Activated T-helper 1 cell treated with anti-CD3 and anti-CD28 coated beads, Interleukin-12 subunit alpha, Interleukin-12 subunit beta, Interleukin-2, Interleukin-4 antibody, amounts not matched to agents 30 ng/mL and 10 ng/mL and 1 ng/mL, durations not matched to agents 14 hours and 24 hours and 36 hours (primary cell): ENCODE measurements around the gene CLHC1. TPM values are rescaled to one million over a fixed set of nuclear protein-coding genes. Genes with fewer than 3 reads are reported as not detected.
"Not testable (repeated sequence)": the region's sequence is repeated elsewhere in the genome, so short reads cannot be mapped to it uniquely, and the experiment has no call there.

Source experiments
- DNase-seq: peaks from one replicate; pipeline ENCODE4 v3.0.0; 2021; ENCODE audit warnings: low spot score
- H3K27ac Mint-ChIP-seq: one replicate; pipeline ENCODE4 v1.8.0; 2021; ENCODE audit warnings: mild to moderate bottlenecking, mixed read lengths
- H3K27me3 Mint-ChIP-seq: one replicate; pipeline ENCODE4 v1.8.0; 2022; ENCODE audit warnings: mild to moderate bottlenecking, moderate library complexity, mixed read lengths; ENCODE audit not compliant: insufficient read depth
- H3K36me3 Mint-ChIP-seq: one replicate; pipeline ENCODE4 v1.8.0; 2021; ENCODE audit warnings: low read depth, mixed read lengths
- H3K4me1 Mint-ChIP-seq: one replicate; pipeline ENCODE4 v1.8.0; 2021; ENCODE audit warnings: low read depth, mixed read lengths
- H3K4me3 Mint-ChIP-seq: one replicate; pipeline ENCODE4 v1.8.0; 2021; ENCODE audit warnings: mild to moderate bottlenecking, moderate library complexity, mixed read lengths
- H3K9me3 Mint-ChIP-seq: one replicate; pipeline ENCODE4 v1.8.0; 2021; ENCODE audit warnings: mixed read lengths
- intact Hi-C: fragments of 100-400 bp; cut with micrococcal nuclease; formaldehyde crosslinking; loops from one replicate; pipeline ENCODE4 v1.15.1; 2024
- total RNA-seq: library from RNA; stranded (reverse); gene quantifications from 2 replicates; pipeline ENCODE4 v1.2.3, GENCODE V29; 2022

The CLHC1 gene
- total RNA-seq, 1 donor from 2014 or later, result 12.3 TPM

- intact Hi-C loops, result no loop called here
- no peak overlapping the region for H3K4me3 Mint-ChIP-seq
- no peak overlapping the region for H3K27ac Mint-ChIP-seq
- H3K36me3 Mint-ChIP-seq, result peaks cover 27% of the 10 kb centered on the region
- no peaks in the 10 kb centered on the region for H3K9me3 Mint-ChIP-seq
- H3K27me3 Mint-ChIP-seq, result no peaks in the 10 kb centered on the region
- H3K4me1 Mint-ChIP-seq, result no peaks in the 10 kb centered on the region
- DNase-seq, result no peak
Observed at GRCh38 chr2:55247025-55247424, 14.9 kb upstream of the CLHC1 start.

GRCh38 chr2:55245411-55245810 lies 13.3 kb upstream of the CLHC1 start:
- intact Hi-C loops, result no loop called here
- peaks cover 20% of the 10 kb centered on the region for H3K36me3 Mint-ChIP-seq
- no peaks in the 10 kb centered on the region for H3K9me3 Mint-ChIP-seq
- H3K27me3 Mint-ChIP-seq, result no peaks in the 10 kb centered on the region
- H3K4me3 Mint-ChIP-seq, result no peak overlapping the region
- H3K27ac Mint-ChIP-seq, result no peak overlapping the region
- H3K4me1 Mint-ChIP-seq, result no peaks in the 10 kb centered on the region
- DNase-seq, result no peak

DNA sequence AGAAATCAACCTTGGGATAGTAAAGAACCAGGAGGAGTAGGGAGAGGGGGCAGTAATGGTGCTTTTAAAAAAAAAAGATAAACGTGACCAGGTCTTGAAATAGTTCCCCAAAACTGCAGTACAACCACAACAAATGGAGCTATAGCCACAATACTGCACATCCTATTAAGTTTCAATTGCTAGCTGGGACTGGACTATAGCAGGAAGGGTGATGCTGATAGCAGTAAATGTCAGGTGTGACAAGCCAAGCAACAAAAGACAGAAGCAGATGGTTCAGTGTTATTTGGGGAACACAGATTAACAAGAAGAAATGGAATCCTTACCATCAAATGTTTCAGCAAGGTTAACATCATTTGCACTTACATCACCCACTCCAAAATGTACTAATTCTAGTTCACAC lies 10.5 kb upstream of the CLHC1 start:
- intact Hi-C loops, result no loop called here
- peaks cover 6% of the 10 kb centered on the region for H3K4me1 Mint-ChIP-seq
- H3K36me3 Mint-ChIP-seq, result peaks cover 29% of the 10 kb centered on the region
- no peak overlapping the region for H3K27ac Mint-ChIP-seq
- no peak overlapping the region for H3K4me3 Mint-ChIP-seq
- no peaks in the 10 kb centered on the region for H3K27me3 Mint-ChIP-seq
- no peak for DNase-seq
- H3K9me3 Mint-ChIP-seq, result no peaks in the 10 kb centered on the region

DNA sequence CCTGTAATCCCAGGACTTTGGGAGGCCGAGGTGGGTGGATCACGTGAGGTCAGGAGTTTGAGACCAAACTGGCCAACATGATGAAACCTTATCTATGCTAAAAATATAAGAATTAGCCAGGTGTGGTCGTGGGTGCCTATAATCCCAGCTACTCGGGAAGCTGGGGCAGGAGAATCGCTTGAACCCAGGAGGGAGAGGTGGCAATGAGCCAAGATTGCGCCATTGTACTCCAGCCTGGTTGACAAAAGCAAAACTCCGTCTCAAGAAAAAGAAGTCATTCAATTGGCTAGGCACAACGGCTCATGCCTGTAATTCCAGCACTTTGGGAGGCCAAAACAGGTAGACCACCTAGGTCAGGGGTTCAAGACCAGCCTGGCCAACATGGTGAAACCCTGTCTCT lies 9.5 kb upstream of the CLHC1 start:
- intact Hi-C loops, H3K4me3 Mint-ChIP-seq, H3K27me3 Mint-ChIP-seq, H3K9me3 Mint-ChIP-seq, DNase-seq, H3K4me1 Mint-ChIP-seq, H3K27ac Mint-ChIP-seq: not testable (repeated sequence)
- H3K36me3 Mint-ChIP-seq, result peaks cover 25% of the 10 kb centered on the region

DNA sequence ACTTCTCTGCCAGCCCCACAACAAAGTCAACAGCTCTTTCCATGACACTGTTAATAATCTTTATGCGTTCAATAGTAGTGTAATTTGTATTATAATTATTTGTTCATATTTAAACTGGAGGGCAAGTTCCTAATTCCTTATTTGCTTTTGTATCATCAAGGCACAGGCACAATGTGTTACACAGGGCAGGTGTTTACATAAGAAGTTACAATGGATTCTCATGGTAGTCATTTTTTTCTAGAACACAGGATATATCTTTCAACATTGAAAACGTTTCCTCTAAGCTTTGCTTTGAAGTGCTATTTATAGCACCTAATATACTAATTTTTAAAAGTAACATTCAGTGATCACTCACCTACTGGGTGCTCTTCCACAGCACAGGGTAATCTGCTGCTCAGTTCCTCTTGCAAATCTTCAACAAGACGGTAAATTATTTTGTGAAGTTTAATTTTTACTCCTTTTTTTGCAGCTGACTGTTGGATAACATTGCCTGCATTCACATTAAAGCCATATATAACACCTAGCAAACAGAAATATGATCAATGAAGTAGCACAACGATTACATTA lies 7.6 kb upstream of the CLHC1 start:
- Mint-ChIP-seq H3K4me1 (peaks cover 14% of the 10 kb centered on the region), H3K9me3 (no peaks in the 10 kb centered on the region), H3K36me3 (peaks cover 30% of the 10 kb centered on the region), H3K27me3 (no peaks in the 10 kb centered on the region), H3K4me3 (no peak overlapping the region), H3K27ac (no peak overlapping the region)
- intact Hi-C loops, result loop anchor here (10.0 kb wide), 1 partner anchor 225 kb away; no protein-coding TSS in a partner anchor
- no peak for DNase-seq

- H3K4me1 Mint-ChIP-seq, result peaks cover 30% of the 10 kb centered on the region
- peaks cover 41% of the 10 kb centered on the region for H3K36me3 Mint-ChIP-seq
- no peaks in the 10 kb centered on the region for H3K27me3 Mint-ChIP-seq
- intact Hi-C loops, result loop anchor here (10.0 kb wide), 1 partner anchor 222 kb away; no protein-coding TSS in a partner anchor
- no peak overlapping the region for H3K27ac Mint-ChIP-seq
- H3K9me3 Mint-ChIP-seq, result no peaks in the 10 kb centered on the region
- DNase-seq, result no peak
- H3K4me3 Mint-ChIP-seq, result no peak overlapping the region
Observed at GRCh38 chr2:55236992-55237543, 5.0 kb upstream of the CLHC1 start.

GRCh38 chr2:55235724-55236538 lies 3.8 kb upstream of the CLHC1 start:
- Mint-ChIP-seq H3K27me3 (no peaks in the 10 kb centered on the region), H3K4me1 (peaks cover 39% of the 10 kb centered on the region), H3K4me3 (no peak overlapping the region), H3K36me3 (peaks cover 42% of the 10 kb centered on the region), H3K27ac (no peak overlapping the region), H3K9me3 (no peaks in the 10 kb centered on the region)
- DNase-seq, result no peak
- intact Hi-C loops, result loop anchor here (10.0 kb wide), 1 partner anchor 221 kb away; no protein-coding TSS in a partner anchor

DNA sequence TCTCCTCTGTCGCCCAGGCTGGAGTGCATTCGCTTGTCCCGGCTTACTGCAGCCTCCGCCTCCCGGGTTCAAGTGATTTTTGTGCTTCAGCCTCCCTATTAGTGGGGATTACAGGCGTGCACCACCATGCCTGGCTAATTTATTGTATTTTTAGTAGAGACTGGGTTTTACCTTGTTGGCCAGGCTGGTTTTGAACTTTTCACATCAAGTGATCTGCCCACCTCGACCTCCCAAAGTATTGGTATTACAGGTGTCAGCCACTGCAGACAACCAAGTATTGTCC lies 1.5 kb upstream of the CLHC1 start:
- H3K27ac Mint-ChIP-seq, result peak overlapping the region; percentile 97
- no peak for DNase-seq
- H3K36me3 Mint-ChIP-seq, result peaks cover 50% of the 10 kb centered on the region
- H3K4me3 Mint-ChIP-seq, result peak overlapping the region; percentile 100
- intact Hi-C loops, result loop anchor here (2.0 to 10.0 kb wide), 6 partner anchors 49 to 1447 kb away; partner anchors contain the start of genes ASB3 and ERLEC1
- no peaks in the 10 kb centered on the region for H3K9me3 Mint-ChIP-seq
- H3K4me1 Mint-ChIP-seq, result peaks cover 51% of the 10 kb centered on the region
- no peaks in the 10 kb centered on the region for H3K27me3 Mint-ChIP-seq

- Mint-ChIP-seq H3K4me1 (peaks cover 57% of the 10 kb centered on the region), H3K27ac (peak overlapping the region; percentile 97), H3K9me3 (no peaks in the 10 kb centered on the region), H3K27me3 (no peaks in the 10 kb centered on the region), H3K36me3 (peaks cover 50% of the 10 kb centered on the region), H3K4me3 (peak overlapping the region; percentile 100)
- intact Hi-C loops, result loop anchor here (1.0 to 10.0 kb wide), 14 partner anchors 10 to 1446 kb away; partner anchors contain the start of genes ACYP2, ASB3, CFAP36 and EML6
- DNase-seq, result peak; percentile 48
Observed at GRCh38 chr2:55232863-55233657, 967 bp upstream of the CLHC1 start.

- Mint-ChIP-seq H3K27ac (peak overlapping the region; percentile 97), H3K36me3 (peaks cover 52% of the 10 kb centered on the region), H3K27me3 (no peaks in the 10 kb centered on the region), H3K4me3 (peak overlapping the region; percentile 100), H3K4me1 (peaks cover 63% of the 10 kb centered on the region), H3K9me3 (no peaks in the 10 kb centered on the region)
- no peak for DNase-seq
- intact Hi-C loops, result loop anchor here (1.0 to 10.0 kb wide), 14 partner anchors 8 to 1445 kb away; partner anchors contain the start of genes ACYP2, ASB3, CFAP36 and EML6
Observed at GRCh38 chr2:55231546-55232083, 478 bp downstream of the CLHC1 start.

- Mint-ChIP-seq H3K9me3 (no peaks in the 10 kb centered on the region), H3K27ac (no peak overlapping the region)
Observed at GRCh38 chr2:55230551-55230950, 1.5 kb downstream of the CLHC1 start.

GRCh38 chr2:55229221-55229620 lies 2.9 kb downstream of the CLHC1 start:
- H3K27me3 Mint-ChIP-seq, result no peaks in the 10 kb centered on the region
- no peak overlapping the region for H3K27ac Mint-ChIP-seq
- no peak for DNase-seq
- H3K4me1 Mint-ChIP-seq, result peaks cover 49% of the 10 kb centered on the region
- H3K9me3 Mint-ChIP-seq, result no peaks in the 10 kb centered on the region
- intact Hi-C loops, result no loop called here
- peak overlapping the region; percentile 13 for H3K4me3 Mint-ChIP-seq
- H3K36me3 Mint-ChIP-seq, result peaks cover 36% of the 10 kb centered on the region

More at GRCh38 chr2:55230551-55230950, 1.5 kb downstream of the CLHC1 start:
- intact Hi-C loops, result loop anchor here (5.0 to 10.0 kb wide), 2 partner anchors 216 to 658 kb away; no protein-coding TSS in a partner anchor
- Mint-ChIP-seq H3K4me1 (peaks cover 62% of the 10 kb centered on the region), H3K27me3 (no peaks in the 10 kb centered on the region), H3K4me3 (peak overlapping the region; percentile 100), H3K36me3 (peaks cover 44% of the 10 kb centered on the region)
- no peak for DNase-seq
